Chondrocyte (in vitro differentiated cells): Measurements from ENCODE around the gene ITPR1. TPM values are rescaled to one million over a fixed set of nuclear protein-coding genes. Genes with fewer than 3 reads are reported as not detected.

Experiments
- DNase-seq: peaks from one replicate; pipeline ENCODE4 v3.0.0; 2021; ENCODE audit warnings: mixed read lengths, low spot score
- H3K27ac Mint-ChIP-seq: one replicate; pipeline ENCODE4 v1.8.0; 2021; ENCODE audit warnings: mild to moderate bottlenecking, moderate library complexity, mixed read lengths; ENCODE audit not compliant: unreplicated experiment
- H3K27me3 Mint-ChIP-seq: 2 replicates; pipeline ENCODE4 v1.8.0; 2021; ENCODE audit warnings: low read depth, mixed read lengths
- H3K36me3 Mint-ChIP-seq: 2 replicates; pipeline ENCODE4 v1.8.0; 2021; ENCODE audit warnings: low read depth, mixed read lengths
- H3K4me1 Mint-ChIP-seq: 2 replicates; pipeline ENCODE4 v1.8.0; 2021; ENCODE audit warnings: low read depth, mild to moderate bottlenecking, mixed read lengths
- H3K4me3 Mint-ChIP-seq: one replicate; pipeline ENCODE4 v1.8.0; 2021; ENCODE audit warnings: mild to moderate bottlenecking, moderate library complexity, mixed read lengths; ENCODE audit not compliant: unreplicated experiment
- H3K9me3 Mint-ChIP-seq: 2 replicates; pipeline ENCODE4 v1.8.0; 2021; ENCODE audit warnings: low read depth, mixed read lengths
- total RNA-seq: library from RNA; stranded (reverse); gene quantifications from 3 replicates; pipeline ENCODE4 v1.2.1, GENCODE V29; 2021
- TF ChIP-seq, protein P1 (sequence below): fragments of 200-600 bp; sonication (generic); IDR thresholded peaks from 2 replicates; pipeline ENCODE4 v1.5.0; 2021; ENCODE audit warnings: antibody characterized with exemption, mild to moderate bottlenecking, moderate library complexity

Gene ITPR1
- total RNA-seq, 1 donor from 2014 or later, result 45.0 TPM

DNA sequence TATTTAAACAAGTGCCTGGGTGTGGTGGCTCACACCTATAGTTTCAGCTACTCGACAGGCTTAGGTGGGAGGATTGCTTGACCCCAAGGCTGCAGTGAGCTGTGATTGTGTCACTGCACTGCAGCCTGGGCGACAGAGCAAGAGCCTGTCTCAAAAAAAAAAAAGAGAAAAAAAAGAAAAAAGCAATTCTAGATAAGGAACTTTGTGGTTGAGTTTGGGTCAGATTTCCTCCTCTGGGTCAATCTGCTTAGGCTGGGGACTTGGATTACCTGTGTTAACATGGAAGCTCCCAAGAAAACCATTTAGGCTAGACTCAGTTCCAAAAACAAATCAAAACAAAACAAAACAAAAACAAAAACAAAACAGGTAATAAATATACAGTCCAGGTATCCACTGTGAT, 50.0 kb downstream of the ITPR1 start:
- peaks cover 13% of the 10 kb centered on the region for H3K9me3 Mint-ChIP-seq
- DNase-seq, result no peak
- TF ChIP-seq, protein P1, sequence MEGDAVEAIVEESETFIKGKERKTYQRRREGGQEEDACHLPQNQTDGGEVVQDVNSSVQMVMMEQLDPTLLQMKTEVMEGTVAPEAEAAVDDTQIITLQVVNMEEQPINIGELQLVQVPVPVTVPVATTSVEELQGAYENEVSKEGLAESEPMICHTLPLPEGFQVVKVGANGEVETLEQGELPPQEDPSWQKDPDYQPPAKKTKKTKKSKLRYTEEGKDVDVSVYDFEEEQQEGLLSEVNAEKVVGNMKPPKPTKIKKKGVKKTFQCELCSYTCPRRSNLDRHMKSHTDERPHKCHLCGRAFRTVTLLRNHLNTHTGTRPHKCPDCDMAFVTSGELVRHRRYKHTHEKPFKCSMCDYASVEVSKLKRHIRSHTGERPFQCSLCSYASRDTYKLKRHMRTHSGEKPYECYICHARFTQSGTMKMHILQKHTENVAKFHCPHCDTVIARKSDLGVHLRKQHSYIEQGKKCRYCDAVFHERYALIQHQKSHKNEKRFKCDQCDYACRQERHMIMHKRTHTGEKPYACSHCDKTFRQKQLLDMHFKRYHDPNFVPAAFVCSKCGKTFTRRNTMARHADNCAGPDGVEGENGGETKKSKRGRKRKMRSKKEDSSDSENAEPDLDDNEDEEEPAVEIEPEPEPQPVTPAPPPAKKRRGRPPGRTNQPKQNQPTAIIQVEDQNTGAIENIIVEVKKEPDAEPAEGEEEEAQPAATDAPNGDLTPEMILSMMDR, result no peak
- peaks cover 3% of the 10 kb centered on the region for H3K36me3 Mint-ChIP-seq
- no peaks in the 10 kb centered on the region for H3K27me3 Mint-ChIP-seq
- H3K4me1 Mint-ChIP-seq, result peaks cover 10% of the 10 kb centered on the region
- H3K27ac Mint-ChIP-seq, result no peak overlapping the region
- H3K4me3 Mint-ChIP-seq, result no peak overlapping the region

DNA sequence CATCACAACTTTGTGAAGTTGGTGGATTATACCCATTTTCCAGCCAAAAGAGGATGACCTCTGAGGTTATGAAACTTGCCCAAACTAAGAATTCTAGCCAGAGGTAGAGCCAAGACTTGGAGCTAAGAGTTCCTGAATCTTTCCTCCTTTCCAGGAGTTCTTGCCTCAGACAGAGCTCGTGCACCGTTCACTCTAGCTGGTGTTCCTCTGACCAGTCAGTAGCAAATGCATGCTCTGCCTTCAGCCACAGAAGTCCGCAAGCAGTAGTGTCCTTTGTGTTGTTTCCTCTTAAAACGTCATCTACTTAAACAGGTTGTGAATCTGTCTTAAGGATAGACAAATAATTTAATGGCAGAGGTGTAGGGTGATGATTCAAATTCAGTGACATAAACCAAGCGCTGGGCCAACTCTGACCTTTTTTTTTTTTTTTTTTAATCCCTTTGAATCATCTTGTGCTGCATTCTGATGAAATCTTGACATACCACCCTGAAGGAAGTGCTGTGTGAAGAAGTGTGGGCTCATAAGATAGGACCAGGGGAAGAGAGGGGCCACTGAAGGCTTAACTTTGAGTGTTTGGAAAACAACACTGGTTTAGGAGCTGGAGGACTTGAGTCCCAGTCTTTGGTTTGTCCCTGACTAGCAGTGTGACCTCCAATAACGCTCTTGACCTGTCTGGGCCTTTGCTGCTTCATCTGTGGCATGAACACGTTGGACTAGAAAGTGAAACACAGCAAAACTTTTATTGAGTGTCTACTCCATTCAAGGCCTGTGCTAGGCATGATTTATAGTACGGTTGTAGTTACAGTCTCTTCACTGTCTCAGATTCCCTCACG, 53.4 kb downstream of the ITPR1 start:
- H3K9me3 Mint-ChIP-seq, result peaks cover 2% of the 10 kb centered on the region
- no peak overlapping the region for H3K4me3 Mint-ChIP-seq
- H3K36me3 Mint-ChIP-seq, result no peaks in the 10 kb centered on the region
- no peaks in the 10 kb centered on the region for H3K27me3 Mint-ChIP-seq
- no peak for DNase-seq
- peaks cover 43% of the 10 kb centered on the region for H3K4me1 Mint-ChIP-seq
- no peak overlapping the region for H3K27ac Mint-ChIP-seq
- TF ChIP-seq, protein P1, result no peak

DNA sequence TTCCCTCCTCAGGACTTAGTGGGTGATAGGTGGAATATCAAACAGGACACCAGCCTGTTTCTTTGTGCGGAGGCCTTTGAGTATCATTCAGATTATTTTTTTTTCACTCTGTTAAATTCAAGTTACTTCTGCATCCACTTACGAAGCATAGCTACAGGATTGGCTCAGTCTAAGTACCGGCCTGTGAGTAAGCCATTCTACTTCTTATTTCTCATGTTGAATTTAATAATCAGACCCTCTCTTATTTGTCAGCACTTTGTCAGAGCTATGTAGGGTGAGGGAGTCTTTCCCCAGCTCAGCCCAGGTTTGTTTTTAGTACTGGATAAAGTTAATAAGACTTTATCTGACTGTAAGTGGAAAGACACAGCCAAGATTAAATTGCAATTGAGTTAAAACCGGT, 54.7 kb downstream of the ITPR1 start:
- TF ChIP-seq, protein P1, result no peak
- no peak overlapping the region for H3K27ac Mint-ChIP-seq
- no peak for DNase-seq
- H3K36me3 Mint-ChIP-seq, result no peaks in the 10 kb centered on the region
- no peaks in the 10 kb centered on the region for H3K9me3 Mint-ChIP-seq
- no peaks in the 10 kb centered on the region for H3K27me3 Mint-ChIP-seq
- peaks cover 55% of the 10 kb centered on the region for H3K4me1 Mint-ChIP-seq
- H3K4me3 Mint-ChIP-seq, result no peak overlapping the region

DNA sequence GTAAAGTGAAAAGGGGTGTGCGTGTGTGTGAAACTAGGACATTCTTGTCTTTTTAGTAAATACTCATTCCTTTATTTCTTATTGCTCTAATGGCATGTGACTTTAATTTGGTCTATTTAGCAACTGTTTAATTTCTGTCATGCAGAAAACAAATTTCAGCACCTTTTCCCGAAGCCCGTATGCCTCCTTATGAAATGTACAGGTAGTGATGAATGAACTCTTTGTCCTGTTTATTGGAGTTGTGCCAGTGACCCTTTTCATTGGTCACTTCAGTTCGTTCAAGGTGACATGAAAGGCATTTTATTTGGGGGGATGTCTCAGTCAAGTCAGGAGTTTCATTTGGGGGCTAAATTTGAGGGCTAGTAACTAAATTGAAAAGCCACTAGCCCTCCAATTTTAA, 55.2 kb downstream of the ITPR1 start:
- no peak overlapping the region for H3K27ac Mint-ChIP-seq
- no peaks in the 10 kb centered on the region for H3K9me3 Mint-ChIP-seq
- no peaks in the 10 kb centered on the region for H3K27me3 Mint-ChIP-seq
- peaks cover 57% of the 10 kb centered on the region for H3K4me1 Mint-ChIP-seq
- no peak for DNase-seq
- no peak overlapping the region for H3K4me3 Mint-ChIP-seq
- TF ChIP-seq, protein P1, result no peak
- H3K36me3 Mint-ChIP-seq, result no peaks in the 10 kb centered on the region

DNA sequence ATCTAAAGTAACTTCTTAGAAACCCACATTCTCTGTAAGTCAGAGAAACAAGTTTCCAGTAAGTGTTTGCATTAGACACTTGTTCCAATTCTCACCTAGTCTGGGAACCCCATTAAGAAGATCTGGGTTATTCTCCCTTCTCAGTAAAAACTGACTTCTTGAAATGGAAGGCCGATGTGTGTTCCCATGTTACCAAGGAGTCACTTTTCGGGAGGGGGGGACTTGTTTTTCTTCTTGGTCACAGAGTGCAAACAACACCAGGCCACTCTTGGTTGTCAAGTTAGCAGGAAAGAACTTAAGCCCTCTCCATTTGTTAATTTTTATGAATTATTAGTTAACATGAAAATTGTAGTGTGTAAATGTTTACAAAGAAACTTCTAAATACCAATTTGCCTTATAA, 55.6 kb downstream of the ITPR1 start:
- no peak for DNase-seq
- TF ChIP-seq, protein P1, result no peak
- Mint-ChIP-seq H3K36me3 (no peaks in the 10 kb centered on the region), H3K4me3 (no peak overlapping the region), H3K4me1 (peaks cover 57% of the 10 kb centered on the region), H3K9me3 (no peaks in the 10 kb centered on the region), H3K27me3 (no peaks in the 10 kb centered on the region), H3K27ac (no peak overlapping the region)
